A549 (cell line): ENCODE measurements around the gene ZNF350. TPM values are rescaled to one million over a fixed set of nuclear protein-coding genes. Genes with fewer than 3 reads are reported as not detected.

Experiments
- ATAC-seq, 2 experiments: fragments of 200-7000 bp in 1 of 2; fragments of >200 bp in 1 of 2; cut with Nextera tagmentation in 1 of 2; cut with Tn5 transposase in 1 of 2; 3 replicates each; pipeline versions ENCODE4 v1.8.0 to v1.9.1; 2018 to 2020; ENCODE audit warnings: mild to moderate bottlenecking in 1 of 2, moderate library complexity in 1 of 2
- CTCF ChIA-PET: fragments of 300-600 bp; sonication (Branson Sonifier 250); formaldehyde crosslinking; extraction: SDS; loops from one replicate; lab custom pipeline; 2021; ENCODE audit warnings: antibody characterized with exemption, inconsistent platforms; lab: Yijun Ruan, JAX
- POLR2A ChIA-PET: fragments of 350-600 bp; formaldehyde crosslinking; extraction: SDS; loops from one replicate; lab custom pipeline; 2021; ENCODE audit warnings: antibody characterized with exemption, inconsistent platforms; lab: Yijun Ruan, JAX
- DNase-seq, 2 experiments: peaks; one replicate each; pipeline versions ENCODE4 v3.0.0 to v3.0.0-alpha.2; 2011 to 2016; ENCODE audit warnings: low read depth in 1 of 2, low spot score in 1 of 2
- FAIRE-seq: peaks from 2 replicates; lab custom pipeline; 2011; peaks lifted over from hg19 to GRCh38; lab: Jason Lieb, UNC
- H3K27ac ChIP-seq, 2 experiments: fragments of >200 bp; sonication (Bioruptor Twin); formaldehyde crosslinking; 3 replicates each; pipeline ENCODE4 v1.5.1; 2016 to 2017
- H3K4me1 ChIP-seq: fragments of >200 bp; sonication (Bioruptor Twin); formaldehyde crosslinking; 3 replicates; pipeline ENCODE4 v1.6.1; 2016
- H3K4me2 ChIP-seq: fragments of >200 bp; sonication (Bioruptor Twin); formaldehyde crosslinking; 3 replicates; pipeline ENCODE4 v1.6.1; 2016
- H3K4me3 ChIP-seq: fragments of >200 bp; sonication (Bioruptor Twin); formaldehyde crosslinking; 3 replicates; pipeline ENCODE4 v1.5.1; 2016
- H3K9me3 ChIP-seq: fragments of >200 bp; sonication (Bioruptor Twin); formaldehyde crosslinking; 3 replicates; pipeline ENCODE4 v1.6.1; 2016
- CEBPB ChIP-seq, 2 experiments: fragments of >200 bp in 1 of 2; sonication (Bioruptor Twin) in 1 of 2; formaldehyde crosslinking in 1 of 2; IDR thresholded peaks; 2 replicates each; pipeline ENCODE4 v1.6.1; 2012 to 2016
- CHD2 ChIP-seq: fragments of 150-350 bp; IDR thresholded peaks from 2 replicates; pipeline ENCODE4 v1.6.1; 2014; ENCODE audit warnings: low read length; ENCODE audit not compliant: partially characterized antibody
- CHD4 ChIP-seq: fragments of 200-600 bp; sonication (generic); IDR thresholded peaks from 2 replicates; pipeline ENCODE4 v1.6.1; 2016; ENCODE audit warnings: antibody characterized with exemption, mild to moderate bottlenecking, borderline replicate concordance
- EHF ChIP-seq: fragments of 250-450 bp; sonication (Bioruptor Pico); IDR thresholded peaks from 2 replicates; pipeline ENCODE4 v1.5.0; 2020; ENCODE audit warnings: mild to moderate bottlenecking
- EHMT2 ChIP-seq: fragments of 200-600 bp; sonication (generic); IDR thresholded peaks from 2 replicates; pipeline ENCODE4 v1.6.1; 2016; ENCODE audit warnings: antibody characterized with exemption, low read depth, mild to moderate bottlenecking, moderate library complexity
- EP300 ChIP-seq, 2 experiments: fragments of >200 bp; sonication (Bioruptor Twin); formaldehyde crosslinking; IDR thresholded peaks; 2 replicates in 1 of 2; 3 replicates in 1 of 2; pipeline ENCODE4 v1.6.1; 2016 to 2017
- GATA3 ChIP-seq: IDR thresholded peaks from 2 replicates; pipeline ENCODE4 v1.6.1; 2012; ENCODE audit warnings: borderline replicate concordance
- HEYL ChIP-seq: fragments of 250-450 bp; sonication (Bioruptor Pico); IDR thresholded peaks from 2 replicates; pipeline ENCODE4 v1.8.0; 2021; ENCODE audit warnings: mild to moderate bottlenecking, moderate library complexity
- HMGXB4 ChIP-seq: fragments of 250-450 bp; sonication (Bioruptor Pico); IDR thresholded peaks from 2 replicates; pipeline ENCODE4 v1.5.0; 2021; ENCODE audit warnings: mild to moderate bottlenecking, moderate library complexity, borderline replicate concordance
- HOXB13 ChIP-seq: fragments of 250-450 bp; sonication (Bioruptor Pico); IDR thresholded peaks from 2 replicates; pipeline ENCODE4 v1.5.0; 2020; ENCODE audit warnings: low read depth, mild to moderate bottlenecking, moderate library complexity
- HOXB5 ChIP-seq: fragments of 250-450 bp; sonication (Bioruptor Pico); IDR thresholded peaks from 2 replicates; pipeline ENCODE4 v1.5.0; 2020; ENCODE audit warnings: mild to moderate bottlenecking, moderate library complexity
- MAZ ChIP-seq: fragments of 150-350 bp; IDR thresholded peaks from 2 replicates; pipeline ENCODE4 v1.6.1; 2014; ENCODE audit warnings: antibody characterized with exemption, low read depth, low read length, borderline replicate concordance
- MYC ChIP-seq: IDR thresholded peaks from 2 replicates; pipeline ENCODE4 v1.6.1; 2012; ENCODE audit warnings: mild to moderate bottlenecking, inconsistent platforms, low read length, improper control_type of control experiment, borderline replicate concordance
- NPAS2 ChIP-seq: fragments of 250-450 bp; sonication (Bioruptor Pico); IDR thresholded peaks from 2 replicates; pipeline ENCODE4 v1.8.0; 2022; ENCODE audit warnings: mild to moderate bottlenecking, moderate library complexity, borderline replicate concordance
- PBX3 ChIP-seq: IDR thresholded peaks from 2 replicates; pipeline ENCODE4 v1.6.1; 2012
- REST ChIP-seq: fragments of 200-600 bp; sonication (generic); IDR thresholded peaks from 2 replicates; pipeline ENCODE4 v1.6.1; 2016; ENCODE audit warnings: antibody characterized with exemption, mild to moderate bottlenecking, moderate library complexity
- RFX5 ChIP-seq: fragments of 450-650 bp; IDR thresholded peaks from 2 replicates; pipeline ENCODE4 v1.7.1; 2014; ENCODE audit warnings: antibody characterized with exemption, mild to moderate bottlenecking, moderate library complexity
- SREBF2 ChIP-seq: fragments of 450-650 bp; IDR thresholded peaks from 2 replicates; pipeline ENCODE4 v1.6.1; 2014; ENCODE audit warnings: mild to moderate bottlenecking, moderate library complexity
- ZFP36 ChIP-seq: fragments of 450-650 bp; IDR thresholded peaks from 2 replicates; pipeline ENCODE4 v1.6.1; 2014; ENCODE audit warnings: borderline replicate concordance; ENCODE audit not compliant: partially characterized antibody
- WGBS: methylation state at CpG from one replicate; pipeline ENCODE4 v1.1.6; 2017; ENCODE audit errors: missing lambda C conversion rate; 5-methylcytosine and 5-hydroxymethylcytosine counted together
- polyA plus RNA-seq, 4 experiments: library from polyadenylated mRNA; depleted of rRNA in 3 of 4; stranded (reverse); fragments of >200 nt; fragmentation: RNase III in 1 of 4; extraction: RNeasy Plus Mini Kit Qiagen cat#74134 plus additional on column Dnase treatment in 1 of 4; gene quantifications; 2 replicates in 3 of 4; 3 replicates in 1 of 4; pipeline ENCODE4 v1.2.3, GENCODE V29; 2011 to 2017

ZNF350 gene
- polyA plus RNA-seq, 2 of the 4 experiments (the other 2 are of a cell fraction) = 6.0 to 10.1 TPM

- TF ChIP-seq HMGXB4 (CRISPR knock-in tag) (no peak), GATA3 (no peak), HOXB13 (CRISPR knock-in tag) (0 out of 2 replicates have a peak, but pooled peaks have one; percentile 67), PBX3 (no peak), EHMT2 (no peak), SREBF2 (no peak), MYC (no peak), EP300 (IDR thresholded peaks at IDR 0.05) (no peak), REST (no peak), CHD4 (no peak), RFX5 (no peak), ZFP36 (no peak), CHD2 (no peak), HEYL (CRISPR knock-in tag) (no peak), CEBPB (IDR thresholded peaks at IDR 0.05) (peak in 1 of 2 experiments; percentile 17; a peak in 1 of 4 replicates), HOXB5 (CRISPR knock-in tag) (peak; percentile 63; the same call in 1 of the 2 replicates), NPAS2 (CRISPR knock-in tag) (no peak)
Measured at GRCh38 chr19:52007806-52008557, 21.3 kb upstream of the ZNF350 start, which contains the start of gene ZNF615 (continued).

- CTCF ChIA-PET = no interaction called here
- WGBS = 37% methylated on average over 9 of the region's 9 CpGs
- ATAC-seq (peak; percentile 52 to 53; a peak in 5 of 6 replicates), FAIRE-seq (no peak), DNase-seq (peak in 1 of 2 experiments; percentile 18)
- Histone ChIP-seq H3K4me2 (peak overlapping the region; percentile 60), H3K4me1 (no peaks in the 10 kb centered on the region), H3K4me3 (peak overlapping the region; percentile 75), H3K9me3 (peaks cover 84% of the 10 kb centered on the region), H3K27ac (peak overlapping the region; percentile 79 to 82)
- TF ChIP-seq EP300 (IDR thresholded peaks at IDR 0.05) (no peak), EHF (CRISPR knock-in tag) (no peak), PBX3 (no peak), SREBF2 (no peak), MAZ (no peak)
- POLR2A ChIA-PET = interaction anchor here (0.7 to 1.5 kb wide), 3 partner anchors 13 to 42 kb away, joined by 3 to 6 read pairs (median 3); partner anchors contain the start of gene ZNF614
Measured at GRCh38 chr19:52007451-52007805, 20.8 kb upstream of the ZNF350 start.
